ENCODE data around the gene DPH3. TPM values are rescaled to one million over a fixed set of nuclear protein-coding genes. Genes with fewer than 3 reads are reported as not detected.

Gene DPH3
- total RNA-seq, 2 donors from 2014 or later = 34.5 to 36.4 TPM

- H3K9me3 ChIP-seq (ENCODE audit: control insufficient read depth, low read length) = no peaks in the 10 kb centered on the region
- 91 to 93% methylated on average over 3 of the region's 3 CpGs for WGBS, 2 experiments (ENCODE audit: insufficient coverage in 1 of 2, insufficient read length in 1 of 2)
- H3K9me3 Mint-ChIP-seq = no peaks in the 10 kb centered on the region
- no peak overlapping the region for H3K27ac Mint-ChIP-seq
- no peaks in the 10 kb centered on the region for H3K4me1 Mint-ChIP-seq
- H3K4me3 ChIP-seq (ENCODE audit: low read length) = no peak overlapping the region
- no peak for TF ChIP-seq CTCF (conservative IDR thresholded peaks at IDR 0.05)
- H3K27me3 ChIP-seq (ENCODE audit: control insufficient read depth, insufficient read depth, low read length, poor library complexity, severe bottlenecking) = no peaks in the 10 kb centered on the region
- peaks cover 50% of the 10 kb centered on the region for H3K36me3 ChIP-seq (ENCODE audit: control insufficient read depth, insufficient read depth, low read length)
- H3K4me1 ChIP-seq (ENCODE audit: control insufficient read depth, insufficient read depth, low read length) = no peaks in the 10 kb centered on the region
- no peak overlapping the region for H3K9ac ChIP-seq (ENCODE audit: extremely low read depth, low read length, poor library complexity, severe bottlenecking)
- no peak overlapping the region for H3K4me3 Mint-ChIP-seq
- H3K27me3 Mint-ChIP-seq (ENCODE audit: insufficient read depth) = no peaks in the 10 kb centered on the region
- peaks cover 20% of the 10 kb centered on the region for H3K36me3 Mint-ChIP-seq (ENCODE audit: low read depth)
- no peak overlapping the region for H3K27ac ChIP-seq (ENCODE audit: low read depth, low read length)
- no peak for DNase-seq
Measured at GRCh38 chr3:16279010-16279801, 14.5 kb upstream of the DPH3 start.

GRCh38 chr3:16277471-16277870 lies 12.7 kb upstream of the DPH3 start:
- Histone ChIP-seq H3K36me3 (ENCODE audit: control insufficient read depth, insufficient read depth, low read length) (peaks cover 49% of the 10 kb centered on the region), H3K9ac (ENCODE audit: extremely low read depth, low read length, poor library complexity, severe bottlenecking) (no peak overlapping the region), H3K27me3 (ENCODE audit: control insufficient read depth, insufficient read depth, low read length, poor library complexity, severe bottlenecking) (no peaks in the 10 kb centered on the region), H3K27ac (ENCODE audit: low read depth, low read length) (no peak overlapping the region), H3K4me1 (ENCODE audit: control insufficient read depth, insufficient read depth, low read length) (no peaks in the 10 kb centered on the region), H3K9me3 (ENCODE audit: control insufficient read depth, low read length) (no peaks in the 10 kb centered on the region), H3K4me3 (ENCODE audit: low read length) (no peak overlapping the region)
- Mint-ChIP-seq H3K36me3 (ENCODE audit: low read depth) (peaks cover 15% of the 10 kb centered on the region), H3K4me3 (no peak overlapping the region), H3K4me1 (no peaks in the 10 kb centered on the region), H3K27me3 (ENCODE audit: insufficient read depth) (no peaks in the 10 kb centered on the region), H3K27ac (no peak overlapping the region), H3K9me3 (no peaks in the 10 kb centered on the region)
- DNase-seq = no peak
- WGBS, 2 experiments (ENCODE audit: insufficient coverage in 1 of 2, insufficient read length in 1 of 2) = 95 to 100% methylated on average over 3 of the region's 3 CpGs
- no peak for TF ChIP-seq CTCF (conservative IDR thresholded peaks at IDR 0.05)

- TF ChIP-seq CTCF (conservative IDR thresholded peaks at IDR 0.05) = no peak
- no peak for DNase-seq
- Mint-ChIP-seq H3K27me3 (ENCODE audit: insufficient read depth) (no peaks in the 10 kb centered on the region), H3K27ac (no peak overlapping the region), H3K9me3 (no peaks in the 10 kb centered on the region), H3K4me1 (no peaks in the 10 kb centered on the region), H3K36me3 (ENCODE audit: low read depth) (peaks cover 29% of the 10 kb centered on the region), H3K4me3 (no peak overlapping the region)
- Histone ChIP-seq H3K4me1 (ENCODE audit: control insufficient read depth, insufficient read depth, low read length) (no peaks in the 10 kb centered on the region), H3K36me3 (ENCODE audit: control insufficient read depth, insufficient read depth, low read length) (peaks cover 62% of the 10 kb centered on the region), H3K4me3 (ENCODE audit: low read length) (no peak overlapping the region), H3K9me3 (ENCODE audit: control insufficient read depth, low read length) (no peaks in the 10 kb centered on the region), H3K27me3 (ENCODE audit: control insufficient read depth, insufficient read depth, low read length, poor library complexity, severe bottlenecking) (no peaks in the 10 kb centered on the region), H3K9ac (ENCODE audit: extremely low read depth, low read length, poor library complexity, severe bottlenecking) (no peak overlapping the region), H3K27ac (ENCODE audit: low read depth, low read length) (no peak overlapping the region)
- 100% methylated on average over 2 of the region's 2 CpGs; no CpG with 5 or more reads in 1 of the 2 experiments for WGBS, 2 experiments (ENCODE audit: insufficient coverage in 1 of 2, insufficient read length in 1 of 2)
Measured at GRCh38 chr3:16273867-16274266, 9.1 kb upstream of the DPH3 start.

All from endodermal cell (in vitro differentiated cells).